GM12872 (cell line): ENCODE measurements around the gene RAB4A.

Source experiments
- CTCF ChIP-seq: IDR thresholded peaks from 3 replicates; pipeline ENCODE4 v1.5.1; 2011; ENCODE audit warnings: low read depth, mild to moderate bottlenecking, low read length, moderate library complexity; ENCODE audit not compliant: insufficient read depth

RAB4A gene

GRCh38 chr1:229293528-229294204 lies 22.8 kb downstream of the RAB4A start:
- TF ChIP-seq CTCF = no peak

GRCh38 chr1:229295745-229296144 lies 24.8 kb downstream of the RAB4A start:
- TF ChIP-seq CTCF = no peak

GRCh38 chr1:229296541-229296941 lies 25.6 kb downstream of the RAB4A start:
- TF ChIP-seq CTCF = no peak

GRCh38 chr1:229297746-229298145 lies 26.8 kb downstream of the RAB4A start:
- no peak for TF ChIP-seq CTCF

- no peak for TF ChIP-seq CTCF
Observed at GRCh38 chr1:229298420-229298819, 27.5 kb downstream of the RAB4A start.

- no peak for TF ChIP-seq CTCF
Observed at GRCh38 chr1:229298887-229299503, 28.1 kb downstream of the RAB4A start.

GRCh38 chr1:229300099-229300757 lies 29.3 kb downstream of the RAB4A start:
- no peak for TF ChIP-seq CTCF
